Stimulated activated CD8-positive, alpha-beta memory T cell treated with anti-CD3 and anti-CD28 coated beads, Interleukin-15, amount 100 ng/mL, for 48 hours (primary cell): Measurements from ENCODE around the gene ACAP2.
"Not testable (repeated sequence)": the region's sequence is repeated elsewhere in the genome, so short reads cannot be mapped to it uniquely, and the experiment has no call there.

ENCODE experiments used
- DNase-seq, 2 donors: peaks; one replicate each; pipeline ENCODE4 v3.0.0-alpha.2; 2020; ENCODE audit warnings: low read depth in 2 of 2

Gene ACAP2

DNA sequence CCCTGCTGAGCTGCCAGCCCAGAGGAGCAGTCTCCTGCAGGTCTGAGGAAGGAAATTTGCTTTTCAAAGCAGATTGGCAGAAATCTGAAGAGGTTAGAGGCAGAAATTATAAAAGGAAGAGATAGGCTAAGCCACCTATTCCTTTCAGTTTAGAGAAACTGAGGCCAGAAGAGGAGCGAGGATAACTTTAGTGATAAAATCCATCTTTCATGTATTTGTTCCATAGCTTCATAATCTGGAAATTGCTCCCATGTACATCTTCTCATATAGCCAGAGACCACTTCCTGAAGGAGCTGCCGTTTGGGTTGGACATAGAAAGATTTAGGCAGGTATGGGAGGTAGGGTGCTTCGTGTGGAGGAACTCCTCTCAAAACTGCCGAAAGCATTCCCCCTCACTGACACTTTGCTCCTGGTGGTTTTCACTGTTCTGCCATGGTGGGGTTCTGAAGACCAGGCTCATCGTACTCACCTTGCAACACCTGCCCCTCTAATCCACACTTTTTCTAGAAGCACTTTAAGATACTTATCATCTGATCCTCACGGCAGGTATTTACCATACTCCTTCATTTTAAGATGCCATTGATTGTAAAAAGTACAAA, 670 bp upstream of the ACAP2 start:
- no peak for DNase-seq

- DNase-seq, result peak; percentile 10 to 26
Observed at GRCh38 chr3:195441992-195442572, 738 bp downstream of the ACAP2 start.

- DNase-seq, result no peak
Observed at GRCh38 chr3:195441476-195441991, 1.3 kb downstream of the ACAP2 start.

DNA sequence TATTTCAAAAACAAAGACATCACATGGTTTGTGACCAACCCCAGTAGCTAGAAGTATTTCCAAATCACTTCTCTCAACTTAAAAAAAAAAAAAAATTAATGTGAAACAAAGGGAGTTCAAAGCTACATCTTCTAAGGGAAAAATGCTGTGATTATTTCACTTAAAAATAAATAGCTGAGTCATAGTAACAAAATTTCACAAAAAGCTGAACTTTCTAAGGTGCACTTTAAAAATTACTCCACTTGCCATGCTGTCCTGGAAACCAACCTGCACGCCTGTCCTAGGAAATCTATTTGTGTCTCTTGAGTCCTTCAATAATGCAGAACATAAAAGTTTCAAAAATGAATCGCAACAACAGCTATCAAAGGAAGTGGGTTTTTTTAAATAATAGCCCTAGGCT, 1.8 kb downstream of the ACAP2 start:
- no peak for DNase-seq

DNA sequence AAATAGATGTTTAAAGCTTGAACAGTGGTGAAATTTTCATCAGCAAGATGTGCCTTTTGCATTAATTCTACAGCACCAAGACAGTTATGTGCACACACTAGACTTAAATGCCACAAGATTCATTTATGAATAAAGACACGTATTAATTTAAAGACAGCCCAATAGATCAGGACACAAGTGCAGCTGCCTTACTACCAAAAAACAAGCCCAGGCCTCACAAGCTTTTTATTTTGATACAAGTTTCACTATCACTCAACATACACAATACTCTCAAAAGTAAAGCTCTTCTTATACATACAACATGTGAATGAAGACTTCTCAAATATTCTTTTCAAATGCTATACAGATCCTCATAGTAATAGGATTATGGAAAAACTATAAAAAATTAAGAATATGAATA, 2.4 kb downstream of the ACAP2 start:
- DNase-seq, result no peak

DNA sequence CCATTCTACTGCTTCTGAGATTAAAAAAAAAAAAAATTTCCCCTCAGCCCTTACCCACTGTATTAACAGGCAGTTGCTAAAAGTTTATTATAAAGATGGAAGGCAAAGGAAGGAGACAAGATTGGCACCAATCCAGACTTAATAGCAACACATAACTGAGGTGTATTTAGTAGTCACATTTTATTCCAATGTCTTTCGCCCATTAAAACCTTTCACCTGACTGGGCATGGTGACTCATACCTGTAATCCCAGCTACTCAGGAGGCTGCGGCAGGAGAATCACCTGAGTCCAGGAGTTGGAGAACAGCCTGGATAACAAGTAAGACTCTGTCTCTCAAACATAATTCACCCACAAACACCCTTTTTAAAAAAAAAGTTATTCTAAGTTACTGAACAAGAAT, 4.4 kb downstream of the ACAP2 start:
- no peak for DNase-seq

DNA sequence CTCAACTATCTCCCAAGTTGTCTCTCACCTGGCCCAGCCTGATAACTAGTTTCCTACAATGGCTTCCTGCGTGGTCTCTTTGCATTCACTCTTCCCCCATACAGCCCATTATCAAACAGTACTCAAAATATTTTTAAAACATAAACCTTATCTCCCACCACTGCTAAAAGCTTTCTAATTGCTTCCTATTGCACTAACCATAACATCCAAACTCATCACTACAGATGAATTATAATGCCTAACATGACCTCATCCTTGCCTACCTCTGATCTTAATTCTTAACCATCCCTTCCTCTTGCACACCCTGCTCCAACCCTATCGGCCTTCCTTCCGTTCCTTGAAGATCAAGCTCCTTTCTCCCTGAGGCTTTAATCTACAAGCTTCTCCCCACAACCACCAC, 17.0 kb downstream of the ACAP2 start:
- no peak for DNase-seq

DNA sequence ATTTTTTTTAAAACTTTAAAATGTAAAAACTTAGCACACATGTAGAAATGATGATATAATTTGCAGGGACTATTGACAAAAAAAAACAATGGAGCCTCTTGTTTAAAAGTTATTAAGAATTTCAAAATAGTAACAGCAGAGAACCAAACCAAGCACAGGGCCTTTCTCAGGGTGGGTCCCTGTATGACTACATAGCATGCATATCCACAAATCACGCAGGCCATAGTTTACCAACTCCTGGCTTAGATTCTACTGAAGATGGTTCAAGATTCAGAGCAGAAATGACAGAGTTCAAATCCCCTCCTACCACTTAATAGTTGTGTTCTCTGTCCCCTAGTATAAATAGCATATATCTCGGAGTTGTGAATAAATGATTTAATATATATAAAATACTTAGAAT, 19.0 kb downstream of the ACAP2 start:
- DNase-seq, result no peak

GRCh38 chr3:195421400-195421799, 21.4 kb downstream of the ACAP2 start:
- no peak for DNase-seq

- DNase-seq, result no peak
Observed at GRCh38 chr3:195416795-195417194, 26.0 kb downstream of the ACAP2 start.

GRCh38 chr3:195411836-195412235, 31.0 kb downstream of the ACAP2 start:
- DNase-seq, result no peak

DNA sequence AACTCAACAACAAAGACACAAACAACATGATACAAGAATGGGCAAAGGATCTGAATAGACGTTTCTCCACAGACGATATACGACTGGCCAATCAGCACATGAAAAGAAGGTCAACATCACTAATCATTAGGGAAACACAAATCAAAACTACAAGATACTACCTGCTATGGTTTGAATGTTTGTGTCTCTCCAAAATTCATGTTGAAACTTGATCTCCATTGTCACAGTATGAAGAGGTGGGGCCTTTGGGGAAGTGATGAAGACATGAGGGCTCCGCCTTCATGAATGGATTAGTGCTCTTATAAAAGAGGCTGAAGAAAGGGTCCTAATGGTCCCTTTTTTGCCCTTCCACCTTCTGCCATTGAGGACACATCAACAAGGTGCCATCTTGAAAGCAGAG, 32.3 kb downstream of the ACAP2 start:
- DNase-seq, result no peak

- no peak for DNase-seq
Observed at GRCh38 chr3:195407531-195408409, 35.0 kb downstream of the ACAP2 start.

DNA sequence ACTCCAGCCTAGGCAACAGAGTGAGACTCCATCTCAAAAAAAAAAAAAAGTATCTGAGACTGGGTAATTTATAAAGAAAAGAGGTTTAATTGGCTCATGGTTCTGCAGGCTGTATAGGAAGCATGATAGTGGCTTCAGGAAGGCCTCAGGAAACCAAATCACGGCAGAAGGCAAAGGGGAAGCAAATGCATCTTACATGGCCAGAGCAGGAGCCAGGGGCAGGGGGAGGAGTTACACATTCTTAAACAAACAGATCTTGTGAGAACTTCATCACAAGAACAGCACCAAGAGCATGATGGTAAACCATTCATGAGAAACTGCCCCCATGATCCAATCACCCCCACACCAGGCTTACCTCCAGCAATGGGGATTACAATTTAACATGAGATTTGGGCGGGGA, 37.2 kb downstream of the ACAP2 start:
- no peak for DNase-seq

GRCh38 chr3:195403841-195404408, 38.9 kb downstream of the ACAP2 start:
- no peak for DNase-seq

GRCh38 chr3:195403244-195403643, 39.6 kb downstream of the ACAP2 start:
- no peak for DNase-seq

DNA sequence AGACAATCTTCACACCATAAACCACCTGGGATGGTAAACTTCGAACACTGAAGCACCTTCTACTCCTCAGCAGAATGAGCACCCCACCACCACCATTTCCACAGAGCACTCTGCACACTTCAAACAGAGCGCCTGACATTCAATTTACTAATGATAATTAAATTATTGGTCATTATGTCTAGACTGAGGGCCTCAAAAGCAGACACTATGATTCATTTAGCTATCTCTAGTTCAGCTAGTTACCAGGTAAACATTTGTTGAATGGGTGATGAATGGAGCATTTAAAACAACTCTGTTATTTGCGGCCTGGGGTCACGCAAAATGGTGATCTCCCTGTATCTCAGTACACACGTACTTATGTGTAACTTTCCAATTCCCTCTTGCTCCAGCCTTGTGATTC, 40.9 kb downstream of the ACAP2 start:
- no peak for DNase-seq

DNA sequence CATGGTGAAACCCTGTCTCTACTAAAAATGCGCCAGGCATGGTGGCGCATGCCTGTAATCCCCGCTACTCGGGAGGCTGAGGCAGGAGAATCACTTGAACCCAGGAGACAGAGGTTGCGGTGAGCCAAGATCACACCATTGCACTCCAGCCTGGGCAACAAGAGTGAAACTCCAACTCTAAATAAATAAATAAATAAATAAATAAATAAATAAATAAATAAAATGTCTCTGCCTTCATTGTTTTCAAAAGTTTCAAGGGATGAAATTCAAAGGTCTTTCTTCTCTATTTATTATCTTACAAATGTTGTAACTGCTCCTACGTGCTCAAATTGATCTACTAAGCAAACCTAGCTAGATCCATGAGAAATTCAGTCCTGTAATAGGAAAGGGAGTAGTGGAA, 44.4 kb downstream of the ACAP2 start:
- not testable (repeated sequence) for DNase-seq

- DNase-seq, result no peak
Observed at GRCh38 chr3:195397524-195397923, 45.3 kb downstream of the ACAP2 start.

DNA sequence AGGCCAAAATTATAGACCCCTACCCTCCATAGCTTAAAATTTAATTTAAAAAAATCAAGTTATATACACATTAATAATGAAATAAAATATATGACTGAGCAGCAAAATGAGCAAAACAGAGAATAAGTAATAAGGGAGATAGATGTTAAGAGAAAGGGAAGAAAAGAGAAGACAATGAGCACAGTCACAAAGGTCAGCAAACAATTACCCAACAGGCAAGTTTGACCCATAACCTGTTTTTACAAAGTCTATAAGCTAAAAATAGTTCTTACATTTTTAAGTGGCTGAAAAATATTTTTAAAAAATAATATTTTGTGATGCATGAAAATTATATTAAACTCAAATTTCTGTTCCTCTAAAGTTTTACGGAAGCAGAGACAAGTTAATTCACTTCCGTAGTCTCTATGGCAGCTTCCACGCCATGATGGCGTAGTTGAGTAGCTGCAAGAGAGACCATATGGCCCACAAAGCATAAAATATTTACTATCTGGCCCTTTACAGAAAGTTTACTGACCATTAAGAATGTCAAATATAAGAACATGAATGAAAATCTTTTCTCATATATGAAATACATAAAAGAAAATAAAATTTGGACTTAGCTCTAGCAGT, 47.5 kb downstream of the ACAP2 start:
- DNase-seq, result no peak

GRCh38 chr3:195394700-195395099, 48.1 kb downstream of the ACAP2 start:
- no peak for DNase-seq

DNA sequence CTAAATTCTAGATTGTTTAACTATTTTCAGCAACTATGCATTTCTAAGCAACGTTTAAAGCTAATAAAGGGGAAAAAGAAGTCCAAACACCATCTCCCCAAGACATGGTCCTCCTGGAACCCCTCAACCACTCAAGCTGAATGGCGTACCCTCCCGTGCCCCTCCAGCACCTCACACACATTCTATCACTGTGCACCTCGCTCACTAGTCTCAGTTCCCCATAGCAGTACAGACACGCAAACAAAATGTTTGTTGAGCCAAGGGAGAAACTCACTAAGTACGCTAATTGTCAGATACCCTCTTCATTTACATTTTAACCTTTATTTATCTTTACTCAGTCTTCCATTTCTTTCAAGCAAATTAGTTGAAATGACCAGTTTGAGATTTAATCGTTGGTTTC, 48.8 kb downstream of the ACAP2 start:
- no peak for DNase-seq
